Astrocyte of the hippocampus (primary cell): ENCODE data around the gene ARSJ.
"Not testable (repeated sequence)": the region's sequence is repeated elsewhere in the genome, so short reads cannot be mapped to it uniquely, and the experiment has no call there.

Experiments used
- DNase-seq: peaks from one replicate; pipeline ENCODE4 v3.0.0; 2011; ENCODE audit warnings: low read depth, low spot score

ARSJ gene

GRCh38 chr4:113979148-113979904 lies at the start of gene ARSJ:
Gene ARSJ, minus strand, starts transcription at chr4:113979647. Its CDS starts 813 bp downstream, at chr4:113978834.
- peak; percentile 93 for DNase-seq

- no peak for DNase-seq
These were observed 48.6 kb upstream of the ARSJ start for GRCh38 chr4:114028071-114028470.

GRCh38 chr4:114027596-114027995 lies 48.1 kb upstream of the ARSJ start:
- no peak for DNase-seq

- DNase-seq = peak; percentile 18
These were observed 47.0 kb upstream of the ARSJ start for GRCh38 chr4:114026447-114026846.

GRCh38 chr4:114025176-114025777 lies 45.8 kb upstream of the ARSJ start:
- DNase-seq = no peak

- DNase-seq = no peak
These were observed 42.0 kb upstream of the ARSJ start for GRCh38 chr4:114021451-114021850.

GRCh38 chr4:114019969-114020358 lies 40.5 kb upstream of the ARSJ start:
- DNase-seq = no peak

- DNase-seq = no peak
These were observed 40.0 kb upstream of the ARSJ start for GRCh38 chr4:114019276-114019968.

GRCh38 chr4:114017120-114017917 lies 37.9 kb upstream of the ARSJ start:
- no peak for DNase-seq

- DNase-seq = peak; percentile 94
These were observed 36.0 kb upstream of the ARSJ start for GRCh38 chr4:114015444-114015899.

GRCh38 chr4:114013201-114013600 lies 33.8 kb upstream of the ARSJ start:
- not testable (repeated sequence) for DNase-seq

GRCh38 chr4:114012749-114013148 lies 33.3 kb upstream of the ARSJ start:
- DNase-seq = no peak

GRCh38 chr4:114005569-114006442 lies 26.4 kb upstream of the ARSJ start:
- peak; percentile 73 for DNase-seq

- DNase-seq = not testable (repeated sequence)
These were observed 25.2 kb upstream of the ARSJ start for GRCh38 chr4:114004483-114005226.

- DNase-seq = no peak
These were observed 19.1 kb upstream of the ARSJ start for GRCh38 chr4:113998531-113998930.

- no peak for DNase-seq
These were observed 18.6 kb upstream of the ARSJ start for GRCh38 chr4:113998079-113998478.

- no peak for DNase-seq
These were observed 17.8 kb upstream of the ARSJ start for GRCh38 chr4:113997206-113997605.

- DNase-seq = no peak
These were observed 17.2 kb upstream of the ARSJ start for GRCh38 chr4:113996599-113997177.

GRCh38 chr4:113993887-113994286 lies 14.4 kb upstream of the ARSJ start:
- no peak for DNase-seq

GRCh38 chr4:113990886-113991285 lies 11.4 kb upstream of the ARSJ start:
- DNase-seq = no peak
